H1 (cell line): ENCODE measurements around the gene SERPINA1. TPM values are rescaled to one million over a fixed set of nuclear protein-coding genes. Genes with fewer than 3 reads are reported as not detected.

Source experiments
- CBX8 ChIP-seq: fragments of 300-800, 300-1000 bp; sonication (generic); IDR thresholded peaks from 2 replicates; pipeline ENCODE4 v1.7.1; 2016; ENCODE audit warnings: low read depth, low read length, borderline replicate concordance
- ZNF274 ChIP-seq: IDR thresholded peaks from 2 replicates; pipeline ENCODE4 v1.7.0; 2012; ENCODE audit warnings: low read length, borderline replicate concordance; ENCODE audit errors: extremely low read depth
- polyA plus RNA-seq, 7 experiments: library from polyadenylated mRNA; depleted of rRNA in 3 of 7; stranded (reverse) in 5 of 7; unstranded in 2 of 7; fragments of >200 nt in 5 of 7; fragments of 200-250 nt in 2 of 7; gene quantifications; 1 replicate in 5 of 7; 2 replicates in 1 of 7; 4 replicates in 1 of 7; pipeline versions ENCODE4 v1.2.1 to v1.2.3, GENCODE V29; 2011 to 2013; ENCODE audit warnings: missing spikeins in 2 of 7, mixed read lengths in 2 of 7
- total RNA-seq: library from RNA; stranded (reverse); fragmentation: NEBNext Ultra II Directional; extraction: Animal tissue kit (Norgen Biotek cat#: 25700); gene quantifications from 2 replicates; pipeline ENCODE4 v1.2.1, GENCODE V29; 2021
- TF ChIP-seq, protein P1 (sequence below): fragments of 300-600 bp; sonication (generic); IDR thresholded peaks from 2 replicates; pipeline ENCODE4 v1.7.1; 2012; ENCODE audit warnings: low read length, moderate library complexity, mild to moderate bottlenecking, inconsistent platforms; ENCODE audit not compliant: insufficient replicate concordance

The SERPINA1 gene
- total and polyA plus RNA-seq, 2 of the 8 experiments (the other 6 are each of a cell fraction or from before 2014, with no cell fraction given): 0.08 TPM; not detected in 1

DNA sequence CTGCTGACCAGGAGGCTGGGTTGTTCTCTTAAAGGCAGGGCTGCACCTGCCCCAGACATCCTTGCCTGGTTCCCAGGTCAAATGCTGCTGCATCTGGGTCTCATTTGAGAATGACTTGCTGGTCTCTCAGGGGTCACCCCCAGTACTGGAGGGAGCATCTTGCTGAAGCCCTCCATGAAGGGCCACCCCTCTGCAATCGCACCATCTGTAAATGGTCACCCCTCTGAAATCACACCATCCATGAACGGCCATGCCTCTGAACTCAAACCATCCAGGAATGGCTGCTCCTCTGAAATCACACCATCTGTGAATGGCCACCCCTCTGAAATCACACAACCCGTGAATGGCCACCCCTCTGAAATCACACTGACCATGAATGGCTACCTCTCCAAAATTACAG lies 58.0 kb downstream of the SERPINA1 start (continued):
- TF ChIP-seq, protein P1, sequence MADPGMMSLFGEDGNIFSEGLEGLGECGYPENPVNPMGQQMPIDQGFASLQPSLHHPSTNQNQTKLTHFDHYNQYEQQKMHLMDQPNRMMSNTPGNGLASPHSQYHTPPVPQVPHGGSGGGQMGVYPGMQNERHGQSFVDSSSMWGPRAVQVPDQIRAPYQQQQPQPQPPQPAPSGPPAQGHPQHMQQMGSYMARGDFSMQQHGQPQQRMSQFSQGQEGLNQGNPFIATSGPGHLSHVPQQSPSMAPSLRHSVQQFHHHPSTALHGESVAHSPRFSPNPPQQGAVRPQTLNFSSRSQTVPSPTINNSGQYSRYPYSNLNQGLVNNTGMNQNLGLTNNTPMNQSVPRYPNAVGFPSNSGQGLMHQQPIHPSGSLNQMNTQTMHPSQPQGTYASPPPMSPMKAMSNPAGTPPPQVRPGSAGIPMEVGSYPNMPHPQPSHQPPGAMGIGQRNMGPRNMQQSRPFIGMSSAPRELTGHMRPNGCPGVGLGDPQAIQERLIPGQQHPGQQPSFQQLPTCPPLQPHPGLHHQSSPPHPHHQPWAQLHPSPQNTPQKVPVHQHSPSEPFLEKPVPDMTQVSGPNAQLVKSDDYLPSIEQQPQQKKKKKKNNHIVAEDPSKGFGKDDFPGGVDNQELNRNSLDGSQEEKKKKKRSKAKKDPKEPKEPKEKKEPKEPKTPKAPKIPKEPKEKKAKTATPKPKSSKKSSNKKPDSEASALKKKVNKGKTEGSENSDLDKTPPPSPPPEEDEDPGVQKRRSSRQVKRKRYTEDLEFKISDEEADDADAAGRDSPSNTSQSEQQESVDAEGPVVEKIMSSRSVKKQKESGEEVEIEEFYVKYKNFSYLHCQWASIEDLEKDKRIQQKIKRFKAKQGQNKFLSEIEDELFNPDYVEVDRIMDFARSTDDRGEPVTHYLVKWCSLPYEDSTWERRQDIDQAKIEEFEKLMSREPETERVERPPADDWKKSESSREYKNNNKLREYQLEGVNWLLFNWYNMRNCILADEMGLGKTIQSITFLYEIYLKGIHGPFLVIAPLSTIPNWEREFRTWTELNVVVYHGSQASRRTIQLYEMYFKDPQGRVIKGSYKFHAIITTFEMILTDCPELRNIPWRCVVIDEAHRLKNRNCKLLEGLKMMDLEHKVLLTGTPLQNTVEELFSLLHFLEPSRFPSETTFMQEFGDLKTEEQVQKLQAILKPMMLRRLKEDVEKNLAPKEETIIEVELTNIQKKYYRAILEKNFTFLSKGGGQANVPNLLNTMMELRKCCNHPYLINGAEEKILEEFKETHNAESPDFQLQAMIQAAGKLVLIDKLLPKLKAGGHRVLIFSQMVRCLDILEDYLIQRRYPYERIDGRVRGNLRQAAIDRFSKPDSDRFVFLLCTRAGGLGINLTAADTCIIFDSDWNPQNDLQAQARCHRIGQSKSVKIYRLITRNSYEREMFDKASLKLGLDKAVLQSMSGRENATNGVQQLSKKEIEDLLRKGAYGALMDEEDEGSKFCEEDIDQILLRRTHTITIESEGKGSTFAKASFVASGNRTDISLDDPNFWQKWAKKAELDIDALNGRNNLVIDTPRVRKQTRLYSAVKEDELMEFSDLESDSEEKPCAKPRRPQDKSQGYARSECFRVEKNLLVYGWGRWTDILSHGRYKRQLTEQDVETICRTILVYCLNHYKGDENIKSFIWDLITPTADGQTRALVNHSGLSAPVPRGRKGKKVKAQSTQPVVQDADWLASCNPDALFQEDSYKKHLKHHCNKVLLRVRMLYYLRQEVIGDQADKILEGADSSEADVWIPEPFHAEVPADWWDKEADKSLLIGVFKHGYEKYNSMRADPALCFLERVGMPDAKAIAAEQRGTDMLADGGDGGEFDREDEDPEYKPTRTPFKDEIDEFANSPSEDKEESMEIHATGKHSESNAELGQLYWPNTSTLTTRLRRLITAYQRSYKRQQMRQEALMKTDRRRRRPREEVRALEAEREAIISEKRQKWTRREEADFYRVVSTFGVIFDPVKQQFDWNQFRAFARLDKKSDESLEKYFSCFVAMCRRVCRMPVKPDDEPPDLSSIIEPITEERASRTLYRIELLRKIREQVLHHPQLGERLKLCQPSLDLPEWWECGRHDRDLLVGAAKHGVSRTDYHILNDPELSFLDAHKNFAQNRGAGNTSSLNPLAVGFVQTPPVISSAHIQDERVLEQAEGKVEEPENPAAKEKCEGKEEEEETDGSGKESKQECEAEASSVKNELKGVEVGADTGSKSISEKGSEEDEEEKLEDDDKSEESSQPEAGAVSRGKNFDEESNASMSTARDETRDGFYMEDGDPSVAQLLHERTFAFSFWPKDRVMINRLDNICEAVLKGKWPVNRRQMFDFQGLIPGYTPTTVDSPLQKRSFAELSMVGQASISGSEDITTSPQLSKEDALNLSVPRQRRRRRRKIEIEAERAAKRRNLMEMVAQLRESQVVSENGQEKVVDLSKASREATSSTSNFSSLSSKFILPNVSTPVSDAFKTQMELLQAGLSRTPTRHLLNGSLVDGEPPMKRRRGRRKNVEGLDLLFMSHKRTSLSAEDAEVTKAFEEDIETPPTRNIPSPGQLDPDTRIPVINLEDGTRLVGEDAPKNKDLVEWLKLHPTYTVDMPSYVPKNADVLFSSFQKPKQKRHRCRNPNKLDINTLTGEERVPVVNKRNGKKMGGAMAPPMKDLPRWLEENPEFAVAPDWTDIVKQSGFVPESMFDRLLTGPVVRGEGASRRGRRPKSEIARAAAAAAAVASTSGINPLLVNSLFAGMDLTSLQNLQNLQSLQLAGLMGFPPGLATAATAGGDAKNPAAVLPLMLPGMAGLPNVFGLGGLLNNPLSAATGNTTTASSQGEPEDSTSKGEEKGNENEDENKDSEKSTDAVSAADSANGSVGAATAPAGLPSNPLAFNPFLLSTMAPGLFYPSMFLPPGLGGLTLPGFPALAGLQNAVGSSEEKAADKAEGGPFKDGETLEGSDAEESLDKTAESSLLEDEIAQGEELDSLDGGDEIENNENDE: no peak
- TF ChIP-seq ZNF274 (no peak), CBX8 (no peak)
